Esophagus muscularis mucosa (tissue), 3 donors: Measurements from ENCODE around the gene DNAI2.

Source experiments
- POLR2A ChIP-seq: fragments of 450-650 bp; IDR thresholded peaks from one replicate; pipeline ENCODE4 v1.6.1; 2017; ENCODE audit warnings: antibody characterized with exemption, moderate library complexity, mild to moderate bottlenecking, low read depth
- TF ChIP-seq, protein P1 (sequence below), 3 experiments: fragments of 200-600 bp in 2 of 3; fragments of 450-650 bp in 1 of 3; sonication (generic) in 2 of 3; IDR thresholded peaks; one replicate each; pipeline ENCODE4 v1.5.1; 2017 to 2019; ENCODE audit warnings: antibody characterized with exemption in 3 of 3, mild to moderate bottlenecking in 2 of 3, moderate library complexity in 1 of 3

DNA sequence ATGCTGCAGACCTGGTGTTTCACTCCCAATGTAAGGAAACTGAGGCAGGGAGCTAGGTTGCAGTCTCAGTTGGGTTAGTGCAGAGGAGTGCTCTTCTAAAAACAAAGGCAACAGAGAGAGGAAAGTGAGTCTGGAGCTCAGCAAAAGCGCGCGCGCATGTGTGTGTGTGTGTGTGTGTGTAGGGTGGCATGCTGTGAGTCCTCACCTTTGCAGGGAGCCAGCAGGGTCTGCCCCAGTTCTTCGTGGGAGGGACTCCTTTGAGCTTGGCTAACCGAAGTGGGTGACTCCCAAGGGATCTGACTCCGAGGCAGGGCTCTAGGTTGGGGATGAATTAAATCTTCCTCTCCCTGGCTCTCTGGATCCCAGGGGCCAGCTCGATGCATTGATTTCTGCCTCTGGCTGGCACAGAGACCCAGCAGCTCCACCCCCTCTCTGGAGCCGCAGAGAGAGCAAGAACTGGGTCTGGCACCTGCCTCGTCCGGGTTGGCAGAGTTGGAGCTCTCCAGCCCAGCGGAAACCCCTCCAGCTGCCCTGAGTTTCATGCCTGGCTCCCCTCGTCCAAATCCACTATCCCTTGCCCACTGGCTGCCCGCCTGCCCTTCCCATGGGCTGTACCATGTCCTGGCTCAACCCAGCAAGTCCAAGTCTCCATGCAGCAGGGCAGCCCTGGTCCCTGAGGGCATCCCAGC, 88.9 kb downstream of the DNAI2 start:
- TF ChIP-seq, protein P1, sequence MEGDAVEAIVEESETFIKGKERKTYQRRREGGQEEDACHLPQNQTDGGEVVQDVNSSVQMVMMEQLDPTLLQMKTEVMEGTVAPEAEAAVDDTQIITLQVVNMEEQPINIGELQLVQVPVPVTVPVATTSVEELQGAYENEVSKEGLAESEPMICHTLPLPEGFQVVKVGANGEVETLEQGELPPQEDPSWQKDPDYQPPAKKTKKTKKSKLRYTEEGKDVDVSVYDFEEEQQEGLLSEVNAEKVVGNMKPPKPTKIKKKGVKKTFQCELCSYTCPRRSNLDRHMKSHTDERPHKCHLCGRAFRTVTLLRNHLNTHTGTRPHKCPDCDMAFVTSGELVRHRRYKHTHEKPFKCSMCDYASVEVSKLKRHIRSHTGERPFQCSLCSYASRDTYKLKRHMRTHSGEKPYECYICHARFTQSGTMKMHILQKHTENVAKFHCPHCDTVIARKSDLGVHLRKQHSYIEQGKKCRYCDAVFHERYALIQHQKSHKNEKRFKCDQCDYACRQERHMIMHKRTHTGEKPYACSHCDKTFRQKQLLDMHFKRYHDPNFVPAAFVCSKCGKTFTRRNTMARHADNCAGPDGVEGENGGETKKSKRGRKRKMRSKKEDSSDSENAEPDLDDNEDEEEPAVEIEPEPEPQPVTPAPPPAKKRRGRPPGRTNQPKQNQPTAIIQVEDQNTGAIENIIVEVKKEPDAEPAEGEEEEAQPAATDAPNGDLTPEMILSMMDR (IDR thresholded peaks at IDR 0.05), result no peak
- TF ChIP-seq POLR2A, result no peak
